NOMO-1 treated with DMSO at 0.1 percent for 48 hours (cell line): ENCODE data around the gene SERPINB4.
A peak's percentile ranks its signal among the peaks of the same experiment; 100 is the strongest.

Source experiments
- DNase-seq: peaks from one replicate; lab custom pipeline; 2025; ENCODE audit not compliant: unreplicated experiment; lab: John Stamatoyannopoulos, UW

Gene SERPINB4

DNA sequence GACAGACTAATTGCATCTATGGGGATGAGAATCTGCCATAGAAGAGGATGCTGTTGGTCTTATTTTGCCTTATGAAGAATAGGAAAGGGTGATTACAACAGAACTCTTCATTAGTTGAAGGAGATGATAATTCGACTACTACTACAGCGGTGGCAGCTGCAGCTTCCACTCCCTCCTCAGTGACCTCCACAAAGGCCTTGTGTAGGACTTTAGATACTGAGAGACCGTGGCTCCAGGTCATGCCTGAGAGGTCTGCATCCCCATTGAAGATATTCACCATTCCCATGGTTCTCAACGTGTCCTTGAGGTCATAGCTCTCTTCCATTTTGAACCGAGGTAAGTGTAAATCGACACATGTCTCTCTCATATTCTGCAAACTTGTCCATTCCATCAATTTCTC lies 6.4 kb downstream of the SERPINB4 start:
- DNase-seq, result no peak

GRCh38 chr18:63627819-63628218 lies 16.2 kb downstream of the SERPINB4 start:
- DNase-seq, result no peak

GRCh38 chr18:63626431-63626830 lies 17.6 kb downstream of the SERPINB4 start:
- DNase-seq, result no peak

DNA sequence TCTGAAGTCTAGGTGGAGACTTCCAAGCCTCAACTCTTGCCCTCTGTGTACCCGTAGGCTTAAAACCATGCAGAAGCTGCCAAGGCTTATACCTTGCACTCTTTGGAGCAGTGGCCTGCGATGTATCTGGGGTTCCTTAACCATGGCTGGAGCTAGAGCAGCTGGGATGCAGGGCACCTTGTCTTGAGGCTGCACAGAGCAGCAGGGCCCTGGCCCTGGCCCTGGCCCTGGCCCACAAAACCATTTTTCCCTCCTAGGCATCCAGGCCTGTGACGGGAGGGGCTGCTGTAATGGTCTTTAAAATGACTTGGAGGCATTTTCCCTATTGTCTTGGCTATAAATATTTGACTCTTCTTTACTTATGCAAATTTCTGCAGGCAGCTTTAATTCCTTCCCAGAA lies 19.2 kb downstream of the SERPINB4 start:
- DNase-seq, result no peak

- DNase-seq, result no peak
Measured at GRCh38 chr18:63619661-63620060, 24.4 kb downstream of the SERPINB4 start.

- DNase-seq, result no peak
Measured at GRCh38 chr18:63617915-63618234, 26.2 kb downstream of the SERPINB4 start.

GRCh38 chr18:63617049-63617914 lies 26.8 kb downstream of the SERPINB4 start:
- DNase-seq, result peak; percentile 63

DNA sequence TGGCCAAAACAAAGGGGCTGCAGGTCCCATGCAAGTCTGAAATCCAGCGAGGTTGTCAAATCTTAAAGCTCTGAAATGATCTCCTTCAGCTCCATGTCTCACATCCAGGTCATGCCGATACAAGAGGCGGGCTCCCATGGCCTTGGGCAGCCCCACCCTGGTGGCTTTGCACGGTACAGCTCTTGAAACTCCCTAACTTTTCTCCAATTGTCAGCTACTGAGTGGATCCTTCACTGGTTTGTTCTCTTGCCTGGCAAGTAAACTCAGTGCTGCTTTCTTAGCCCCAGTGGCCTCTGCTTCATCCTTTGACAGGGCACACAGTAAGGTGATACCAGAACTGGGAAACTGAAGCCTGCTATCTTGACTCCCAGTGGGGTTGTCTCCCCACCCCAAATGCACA lies 30.6 kb downstream of the SERPINB4 start:
- DNase-seq, result no peak

DNA sequence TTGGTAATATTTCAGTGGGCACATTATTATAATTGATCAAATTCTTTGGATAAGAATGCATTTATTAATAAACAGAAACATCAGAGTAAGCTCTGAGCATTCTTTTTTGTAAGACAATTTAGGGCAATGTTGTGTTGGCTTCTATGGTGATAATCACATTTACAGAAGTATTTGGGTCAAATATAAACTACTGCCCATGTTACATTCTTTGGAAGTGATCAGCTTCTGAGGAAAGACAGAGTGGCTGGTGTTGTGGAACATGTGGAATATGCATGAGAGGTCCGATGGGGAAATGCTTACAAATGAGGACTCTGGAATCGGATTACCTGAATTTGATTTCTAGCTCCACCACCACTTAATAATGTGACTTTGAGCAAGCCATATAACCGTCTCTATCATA lies 37.5 kb downstream of the SERPINB4 start:
- DNase-seq, result no peak

DNA sequence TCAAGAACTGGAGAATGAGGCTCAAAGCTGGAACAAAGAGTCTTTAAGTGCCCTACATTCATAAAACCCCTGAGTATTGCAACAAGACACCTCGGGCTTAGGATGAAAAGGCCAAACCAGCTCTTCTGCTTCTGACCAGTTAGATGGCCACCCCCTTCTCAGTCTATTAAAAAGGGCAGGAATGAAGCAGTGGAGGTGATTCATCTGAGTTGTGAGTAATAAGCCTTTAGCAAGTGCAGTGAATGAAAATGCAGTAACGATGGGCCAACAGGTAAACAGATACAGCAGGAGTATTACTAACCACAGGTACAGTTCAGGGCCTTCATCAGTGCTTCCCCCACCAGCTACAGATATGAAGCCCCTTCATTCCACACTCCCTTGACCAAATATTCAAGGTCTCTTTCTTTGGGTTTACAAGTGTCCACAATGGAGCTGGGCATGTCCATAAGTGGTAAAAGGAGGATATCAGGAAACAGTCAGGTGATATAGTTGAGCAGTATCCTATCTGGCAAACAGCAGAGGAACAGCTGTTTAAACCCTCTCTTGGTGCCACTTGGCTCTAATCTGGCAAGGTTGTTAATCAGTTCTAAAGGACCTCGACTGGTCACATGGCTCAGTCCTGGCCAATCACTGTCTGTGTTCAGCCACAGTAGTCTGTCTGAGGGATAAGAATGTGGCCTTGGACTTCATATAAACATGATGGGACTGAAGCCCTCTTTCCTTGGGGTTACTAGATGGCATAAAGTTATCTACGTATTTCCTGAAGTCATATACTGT lies 39.1 kb downstream of the SERPINB4 start:
- no peak for DNase-seq

GRCh38 chr18:63603772-63604171 lies 40.3 kb downstream of the SERPINB4 start:
- DNase-seq, result peak; percentile 3

DNA sequence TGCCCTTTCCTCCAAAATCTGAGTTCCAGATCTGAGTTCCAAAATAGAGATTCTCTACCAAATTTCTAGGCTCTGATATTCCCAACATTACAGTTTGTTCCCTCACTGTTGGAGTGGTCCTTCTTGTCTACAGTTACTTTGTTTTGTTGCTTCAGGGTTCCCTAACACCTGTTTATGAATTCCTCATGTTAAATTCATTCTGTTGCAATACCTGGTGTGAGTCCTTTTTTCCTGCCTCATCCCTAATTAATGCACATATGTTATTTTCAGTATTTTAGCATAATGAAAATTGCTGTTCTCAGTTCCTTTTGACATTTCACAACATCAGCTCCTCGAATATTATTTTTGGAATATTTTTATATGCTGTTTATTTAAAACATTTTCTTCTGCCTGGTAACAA lies 40.7 kb downstream of the SERPINB4 start:
- no peak for DNase-seq

GRCh38 chr18:63596964-63597363 lies 47.1 kb downstream of the SERPINB4 start:
- no peak for DNase-seq

- no peak for DNase-seq
Measured at GRCh38 chr18:63592471-63592870, 51.6 kb downstream of the SERPINB4 start.

DNA sequence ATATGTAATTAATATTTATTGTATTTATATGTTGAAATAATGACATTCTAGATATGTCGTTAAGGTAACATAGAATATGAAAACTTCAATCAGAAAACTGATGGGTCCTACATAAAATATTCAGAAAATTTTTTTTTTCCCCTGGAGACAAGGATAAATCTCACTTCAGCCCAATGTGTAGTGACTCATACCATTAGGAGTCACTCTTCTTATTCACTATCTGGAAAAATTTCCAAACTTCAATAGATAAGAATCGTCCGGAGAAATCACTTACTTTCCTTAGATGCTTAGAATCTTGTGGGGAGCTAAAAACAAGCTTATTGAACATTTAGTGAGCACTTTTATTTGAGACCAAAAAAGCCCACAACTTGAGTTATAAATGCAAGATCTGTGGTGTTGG lies 52.3 kb downstream of the SERPINB4 start:
- DNase-seq, result no peak

- no peak for DNase-seq
Measured at GRCh38 chr18:63590966-63591695, 52.9 kb downstream of the SERPINB4 start.

DNA sequence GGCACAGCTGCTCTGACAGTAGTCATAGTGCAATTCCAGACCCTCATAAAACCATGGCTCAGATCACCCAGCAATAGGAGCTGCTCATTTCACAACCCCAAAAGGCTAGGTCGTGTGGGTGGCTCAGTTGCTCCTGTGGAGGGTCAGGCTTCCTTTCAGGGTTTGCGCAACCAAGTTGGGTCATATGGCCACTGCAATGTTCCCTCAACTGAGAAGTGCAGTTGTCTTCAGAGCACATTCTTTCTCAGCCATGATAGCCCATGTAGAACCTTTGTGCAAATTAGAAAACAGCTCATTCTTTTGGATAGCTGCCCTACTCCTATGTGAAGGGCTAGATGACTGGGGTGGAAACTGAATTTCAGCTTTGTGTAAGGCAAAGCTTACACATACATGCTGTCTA lies 53.7 kb downstream of the SERPINB4 start:
- DNase-seq, result peak; percentile 88

GRCh38 chr18:63588909-63589308 lies 55.1 kb downstream of the SERPINB4 start:
- DNase-seq, result no peak
